Parathyroid adenoma (tissue), 2 donors: ENCODE measurements around the gene SCIMP.
"Not testable (repeated sequence)": the region's sequence is repeated elsewhere in the genome, so short reads cannot be mapped to it uniquely, and the experiment has no call there.

Source experiments
- H2AFZ ChIP-seq: fragments of 300-600 bp; sonication (generic); one replicate; pipeline ENCODE4 v1.7.0; 2017; ENCODE audit warnings: antibody characterized with exemption, mild to moderate bottlenecking
- H3K27ac ChIP-seq: fragments of 300-600 bp; sonication (generic); one replicate; pipeline ENCODE4 v1.7.0; 2017
- H3K27me3 ChIP-seq: fragments of 300-600 bp; sonication (generic); one replicate; pipeline ENCODE4 v1.7.0; 2017; ENCODE audit warnings: low read length; ENCODE audit not compliant: control insufficient read depth, insufficient read depth
- H3K36me3 ChIP-seq: fragments of 300-600 bp; sonication (generic); one replicate; pipeline ENCODE4 v1.7.0; 2017; ENCODE audit warnings: low read length; ENCODE audit not compliant: control insufficient read depth, insufficient read depth
- H3K4me1 ChIP-seq: fragments of 300-600 bp; sonication (generic); one replicate; pipeline ENCODE4 v1.7.0; 2017; ENCODE audit warnings: control low read depth
- H3K4me2 ChIP-seq: fragments of 300-600 bp; sonication (generic); one replicate; pipeline ENCODE4 v1.7.0; 2017; ENCODE audit warnings: low read length
- H3K4me3 ChIP-seq: fragments of 300-600 bp; sonication (generic); one replicate; pipeline ENCODE4 v1.7.0; 2017; ENCODE audit warnings: low read depth, low read length
- H3K79me2 ChIP-seq: fragments of 300-600 bp; sonication (generic); one replicate; pipeline ENCODE4 v1.7.0; 2017; ENCODE audit warnings: control low read depth
- H3K9ac ChIP-seq: fragments of 300-600 bp; sonication (generic); one replicate; pipeline ENCODE4 v1.7.0; 2017; ENCODE audit warnings: mild to moderate bottlenecking
- H3K9me3 ChIP-seq: fragments of 300-600 bp; sonication (generic); one replicate; pipeline ENCODE4 v1.7.0; 2017; ENCODE audit warnings: low read length; ENCODE audit not compliant: control insufficient read depth
- TF ChIP-seq, protein P1 (sequence below): fragments of 300-600 bp; sonication (generic); IDR thresholded peaks from one replicate; pipeline ENCODE4 v1.7.0; 2017; ENCODE audit warnings: antibody characterized with exemption, mild to moderate bottlenecking
- donor health status: primary hyperparathyroidism.

The SCIMP gene

GRCh38 chr17:5237541-5238016, 2.9 kb upstream of the SCIMP start:
- H3K9ac ChIP-seq = no peak overlapping the region
- H3K4me2 ChIP-seq = no peak overlapping the region
- H3K79me2 ChIP-seq = no peaks in the 10 kb centered on the region
- H3K27ac ChIP-seq = no peak overlapping the region
- no peaks in the 10 kb centered on the region for H3K36me3 ChIP-seq
- TF ChIP-seq, protein P1, sequence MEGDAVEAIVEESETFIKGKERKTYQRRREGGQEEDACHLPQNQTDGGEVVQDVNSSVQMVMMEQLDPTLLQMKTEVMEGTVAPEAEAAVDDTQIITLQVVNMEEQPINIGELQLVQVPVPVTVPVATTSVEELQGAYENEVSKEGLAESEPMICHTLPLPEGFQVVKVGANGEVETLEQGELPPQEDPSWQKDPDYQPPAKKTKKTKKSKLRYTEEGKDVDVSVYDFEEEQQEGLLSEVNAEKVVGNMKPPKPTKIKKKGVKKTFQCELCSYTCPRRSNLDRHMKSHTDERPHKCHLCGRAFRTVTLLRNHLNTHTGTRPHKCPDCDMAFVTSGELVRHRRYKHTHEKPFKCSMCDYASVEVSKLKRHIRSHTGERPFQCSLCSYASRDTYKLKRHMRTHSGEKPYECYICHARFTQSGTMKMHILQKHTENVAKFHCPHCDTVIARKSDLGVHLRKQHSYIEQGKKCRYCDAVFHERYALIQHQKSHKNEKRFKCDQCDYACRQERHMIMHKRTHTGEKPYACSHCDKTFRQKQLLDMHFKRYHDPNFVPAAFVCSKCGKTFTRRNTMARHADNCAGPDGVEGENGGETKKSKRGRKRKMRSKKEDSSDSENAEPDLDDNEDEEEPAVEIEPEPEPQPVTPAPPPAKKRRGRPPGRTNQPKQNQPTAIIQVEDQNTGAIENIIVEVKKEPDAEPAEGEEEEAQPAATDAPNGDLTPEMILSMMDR = peak; percentile 54
- no peaks in the 10 kb centered on the region for H3K27me3 ChIP-seq
- peaks cover 9% of the 10 kb centered on the region for H3K4me1 ChIP-seq
- H2AFZ ChIP-seq = no peak overlapping the region
- no peak overlapping the region for H3K4me3 ChIP-seq
- no peaks in the 10 kb centered on the region for H3K9me3 ChIP-seq

DNA sequence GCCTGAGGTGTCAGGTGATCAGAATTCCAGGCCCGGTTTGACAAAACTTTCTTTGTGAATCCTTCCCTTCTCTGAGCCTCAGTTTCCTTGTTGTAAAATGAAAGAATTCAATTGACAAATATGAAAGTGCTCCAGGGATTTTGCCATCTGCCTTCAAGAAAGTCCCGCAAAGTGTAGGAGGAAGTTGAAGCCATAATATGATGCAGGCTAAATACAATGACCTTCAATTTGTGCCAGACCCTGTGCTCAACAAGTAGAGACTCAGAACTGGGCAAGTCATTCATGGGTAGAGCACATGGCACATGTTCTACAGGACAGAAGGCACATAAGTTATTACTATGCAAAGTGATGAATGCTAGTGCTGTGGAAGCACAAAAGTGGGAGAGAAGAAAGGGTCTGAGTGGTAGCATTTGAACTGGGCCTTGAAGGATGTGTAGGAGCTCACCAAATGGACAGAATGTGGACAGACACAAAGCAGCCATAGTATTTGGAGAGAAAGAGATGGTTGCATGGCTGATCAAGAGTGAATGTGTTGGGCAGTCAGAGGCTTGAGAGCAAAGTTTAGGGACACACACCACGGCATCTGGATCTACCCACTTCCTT, 2.4 kb upstream of the SCIMP start:
- H3K4me3 ChIP-seq = no peak overlapping the region
- H3K36me3 ChIP-seq = no peaks in the 10 kb centered on the region
- TF ChIP-seq, protein P1 = no peak
- peaks cover 9% of the 10 kb centered on the region for H3K4me1 ChIP-seq
- H3K27ac ChIP-seq = no peak overlapping the region
- H3K27me3 ChIP-seq = no peaks in the 10 kb centered on the region
- no peak overlapping the region for H3K4me2 ChIP-seq
- H3K9me3 ChIP-seq = no peaks in the 10 kb centered on the region
- H2AFZ ChIP-seq = no peak overlapping the region
- H3K9ac ChIP-seq = no peak overlapping the region
- no peaks in the 10 kb centered on the region for H3K79me2 ChIP-seq

DNA sequence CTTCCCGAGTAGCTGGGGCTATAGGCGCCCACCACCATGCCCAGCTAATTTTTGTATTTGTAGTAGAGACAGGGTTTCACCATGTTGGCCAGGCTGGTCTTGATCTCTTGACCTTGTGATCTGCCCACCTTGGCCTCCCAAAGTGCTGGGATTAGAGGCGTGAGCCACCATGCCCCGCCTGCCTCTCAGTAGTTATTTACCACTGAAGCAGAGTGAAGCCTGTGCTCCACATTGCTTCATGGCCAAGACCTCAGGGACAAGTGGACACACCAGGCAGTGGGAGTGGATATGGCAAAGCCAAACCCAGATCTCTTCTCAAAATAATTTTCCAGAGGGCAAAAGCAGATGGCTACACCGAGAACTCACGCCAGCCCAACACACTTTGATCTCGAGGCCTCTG, 1.2 kb downstream of the SCIMP start:
- H3K27ac ChIP-seq, H3K36me3 ChIP-seq, H3K4me1 ChIP-seq, H3K4me2 ChIP-seq, H3K9ac ChIP-seq, H2AFZ ChIP-seq, H3K79me2 ChIP-seq, H3K4me3 ChIP-seq, H3K9me3 ChIP-seq, H3K27me3 ChIP-seq: not testable (repeated sequence)

DNA sequence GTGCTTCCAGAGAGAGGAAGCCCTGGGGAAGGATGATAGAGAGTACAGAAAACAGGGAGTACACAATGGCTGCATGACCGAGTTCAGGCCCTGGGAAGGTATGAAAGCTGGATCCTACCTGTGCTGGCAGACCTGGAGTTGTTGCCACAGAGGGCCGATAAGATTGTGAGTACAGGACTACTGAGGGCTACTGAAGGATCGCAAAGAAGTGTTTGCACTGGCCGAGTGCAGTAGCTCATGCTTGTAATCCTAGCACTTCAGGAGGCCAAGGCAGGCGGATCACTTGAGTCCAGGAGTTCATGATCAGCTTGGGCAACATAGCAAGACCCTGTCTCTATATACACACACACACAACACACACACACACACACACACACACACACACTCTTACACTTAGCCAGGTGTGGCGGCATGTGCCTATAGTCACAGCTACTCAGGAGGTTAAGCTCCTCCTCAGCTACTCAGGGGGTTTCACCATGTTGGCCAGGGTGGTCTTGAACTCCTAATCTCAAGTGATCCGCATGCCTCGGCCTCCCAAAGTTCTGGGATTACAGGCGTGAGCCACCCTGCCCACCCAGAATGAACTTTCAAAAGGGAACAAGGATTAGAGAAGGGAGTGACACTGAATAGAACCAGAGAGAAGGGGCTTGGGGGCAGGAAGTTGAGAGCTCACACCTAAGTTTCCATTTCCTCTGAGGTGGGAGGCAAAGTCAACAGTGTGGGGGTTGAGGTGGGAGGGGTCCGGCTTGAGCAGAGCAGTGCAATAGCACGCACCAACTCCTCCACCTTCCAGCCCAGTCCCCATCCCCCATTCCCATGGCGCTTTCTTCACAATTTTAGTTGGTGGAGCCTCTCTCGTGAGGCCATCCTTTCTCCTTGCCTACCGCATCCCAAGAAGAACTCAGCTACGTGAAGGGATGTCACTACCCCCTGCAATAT, 7.5 kb downstream of the SCIMP start:
- Histone ChIP-seq H3K36me3 (no peaks in the 10 kb centered on the region), H3K4me1 (no peaks in the 10 kb centered on the region), H3K27me3 (no peaks in the 10 kb centered on the region), H3K27ac (no peak overlapping the region), H3K9ac (no peak overlapping the region), H3K4me2 (no peak overlapping the region), H2AFZ (no peak overlapping the region), H3K79me2 (no peaks in the 10 kb centered on the region), H3K4me3 (no peak overlapping the region), H3K9me3 (no peaks in the 10 kb centered on the region)
- TF ChIP-seq, protein P1 = no peak

DNA sequence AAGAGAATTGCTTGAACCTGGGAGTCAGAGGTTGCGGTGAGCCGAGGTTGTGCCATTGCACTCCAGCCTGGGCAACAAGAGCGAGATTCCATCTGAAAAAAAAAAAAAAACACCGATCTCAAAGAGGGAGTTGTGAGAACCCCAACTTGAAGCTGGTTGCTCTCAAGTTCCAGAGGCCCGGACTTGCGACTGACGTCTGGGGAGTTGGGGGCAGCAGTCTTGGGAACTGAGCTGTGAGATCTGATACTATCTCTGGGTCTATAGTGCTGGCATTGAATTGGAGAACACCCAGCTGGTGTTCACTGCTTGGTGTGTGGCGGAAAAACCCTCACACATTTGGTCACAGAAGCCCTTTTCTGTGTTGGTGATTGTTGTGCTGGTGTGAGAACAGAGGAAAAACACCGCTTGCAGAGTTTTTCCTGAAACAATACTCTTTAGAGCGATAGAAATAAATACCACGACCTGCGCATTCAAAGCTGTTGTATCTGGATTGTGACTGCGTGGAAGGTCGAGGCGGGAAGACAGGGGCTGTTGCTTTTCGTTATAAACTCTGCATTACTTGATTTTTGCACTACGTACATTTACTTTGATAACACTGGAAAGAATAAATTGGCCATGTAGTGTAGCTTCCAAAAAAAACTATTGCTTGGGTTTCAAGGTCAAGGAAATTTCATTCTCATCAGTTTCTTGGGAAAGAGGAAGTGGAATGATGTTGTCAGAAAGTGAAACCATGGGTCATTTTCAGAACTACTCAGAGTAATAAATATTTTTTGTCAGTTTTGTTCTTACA, 8.8 kb downstream of the SCIMP start:
- TF ChIP-seq, protein P1 = no peak
- Histone ChIP-seq H3K27ac (no peak overlapping the region), H3K36me3 (no peaks in the 10 kb centered on the region)

DNA sequence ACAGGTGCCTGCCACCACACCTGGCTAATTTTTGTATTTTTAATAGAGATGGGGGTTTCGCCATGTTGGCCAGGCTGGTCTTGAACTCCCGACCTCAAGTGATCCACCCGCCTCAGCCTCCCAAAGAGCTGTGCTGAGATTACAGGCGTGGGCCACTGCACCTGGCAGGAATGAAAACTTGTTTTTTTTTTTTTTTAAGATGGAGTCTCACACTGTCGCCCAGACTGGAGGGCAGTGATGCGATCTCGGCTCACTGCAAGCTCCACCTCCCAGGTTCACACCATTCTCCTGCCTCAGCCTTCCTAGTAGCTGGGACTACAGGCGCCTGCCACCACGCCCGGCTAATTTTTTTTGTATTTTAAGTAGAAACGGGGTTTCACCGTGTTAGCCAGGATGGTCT, 12.7 kb downstream of the SCIMP start:
- H3K4me2 ChIP-seq, H3K27ac ChIP-seq, H2AFZ ChIP-seq, H3K79me2 ChIP-seq, H3K4me1 ChIP-seq, H3K9me3 ChIP-seq, H3K9ac ChIP-seq, H3K27me3 ChIP-seq, H3K36me3 ChIP-seq, H3K4me3 ChIP-seq: not testable (repeated sequence)

More for the DNA sequence above, 8.8 kb downstream of the SCIMP start:
- no peaks in the 10 kb centered on the region for H3K79me2 ChIP-seq
- H3K9ac ChIP-seq = no peak overlapping the region
- H3K4me1 ChIP-seq = no peaks in the 10 kb centered on the region
- no peak overlapping the region for H3K4me2 ChIP-seq
- no peak overlapping the region for H3K4me3 ChIP-seq
- no peaks in the 10 kb centered on the region for H3K27me3 ChIP-seq
- H2AFZ ChIP-seq = no peak overlapping the region
- no peaks in the 10 kb centered on the region for H3K9me3 ChIP-seq
